Mammary epithelial cell (primary cell): ENCODE measurements around the gene EPO.

Experiments
- CTCF ChIP-seq, 2 donors: IDR thresholded peaks in 1 of 2; conservative IDR thresholded peaks in 1 of 2; 2 replicates each; pipeline ENCODE4 v1.5.1; 2011 to 2012; ENCODE audit warnings: inconsistent platforms in 2 of 2, low read length in 2 of 2, mild to moderate bottlenecking in 2 of 2, control low read depth in 1 of 2, low read depth in 1 of 2; ENCODE audit not compliant: insufficient read depth in 1 of 2; ENCODE audit errors: extremely low read depth in 1 of 2
- EZH2 ChIP-seq: IDR thresholded peaks from 2 replicates; pipeline ENCODE4 v1.6.1; 2012; ENCODE audit warnings: low read length, inconsistent platforms, borderline replicate concordance

- no peak for TF ChIP-seq CTCF (conservative IDR thresholded peaks at IDR 0.05 in 1 of 2, IDR thresholded peaks at IDR 0.05 in 1 of 2; ENCODE audit: extremely low read depth in 1 of 2, insufficient read depth in 1 of 2, low read depth in 1 of 2, low read length in 2 of 2)
- TF ChIP-seq EZH2, result no peak
Observed at GRCh38 chr7:100679129-100679926, 40.9 kb upstream of the EPO start.
